Trophoblast cell (in vitro differentiated cells and primary cell): ENCODE measurements around the gene ARHGEF12.

Source experiments
- DNase-seq, 2 donors: peaks; one replicate each; pipeline ENCODE4 v3.0.0-alpha.2; 2016
- H2AFZ ChIP-seq: 2 replicates; pipeline ENCODE4 v1.6.1; 2013; ENCODE audit warnings: low read length, moderate library complexity, mild to moderate bottlenecking; ENCODE audit not compliant: insufficient read depth, poor library complexity
- H2AK5ac ChIP-seq: 2 replicates; pipeline ENCODE4 v1.6.1; 2013; ENCODE audit warnings: mild to moderate bottlenecking, low read length
- H2BK120ac ChIP-seq: 2 replicates; pipeline ENCODE4 v1.6.1; 2013; ENCODE audit warnings: low read length, mild to moderate bottlenecking, moderate library complexity; ENCODE audit not compliant: insufficient read depth, poor library complexity
- H2BK12ac ChIP-seq: 2 replicates; pipeline ENCODE4 v1.6.1; 2013; ENCODE audit warnings: mild to moderate bottlenecking, low read length, moderate library complexity
- H2BK5ac ChIP-seq: 2 replicates; pipeline ENCODE4 v1.6.1; 2013; ENCODE audit warnings: low read length, low read depth, moderate library complexity, mild to moderate bottlenecking; ENCODE audit not compliant: poor library complexity
- H3K14ac ChIP-seq: 2 replicates; pipeline ENCODE4 v1.6.1; 2013; ENCODE audit warnings: mild to moderate bottlenecking, low read length
- H3K18ac ChIP-seq: 2 replicates; pipeline ENCODE4 v1.6.1; 2013; ENCODE audit warnings: mild to moderate bottlenecking, low read length
- H3K23ac ChIP-seq: 2 replicates; pipeline ENCODE4 v1.6.1; 2013; ENCODE audit warnings: low read length
- H3K27ac ChIP-seq: 2 replicates; pipeline ENCODE4 v1.5.1; 2013; ENCODE audit warnings: low read depth, mild to moderate bottlenecking, inconsistent platforms, low read length, moderate library complexity
- H3K27me3 ChIP-seq: 2 replicates; pipeline ENCODE4 v1.6.1; 2013; ENCODE audit warnings: inconsistent platforms, mild to moderate bottlenecking, low read length, moderate library complexity; ENCODE audit not compliant: insufficient read depth
- H3K36me3 ChIP-seq, 2 experiments: 1 replicate in 1 of 2; 2 replicates in 1 of 2; pipeline ENCODE4 v1.6.1; 2013; ENCODE audit warnings: low read length in 2 of 2, mild to moderate bottlenecking in 2 of 2, moderate library complexity in 1 of 2; ENCODE audit not compliant: insufficient read depth in 2 of 2, control insufficient read depth in 1 of 2
- H3K4ac ChIP-seq: 2 replicates; pipeline ENCODE4 v1.6.1; 2013; ENCODE audit warnings: low read depth, mild to moderate bottlenecking, low read length, moderate library complexity
- H3K4me1 ChIP-seq, 2 experiments: 1 replicate in 1 of 2; 2 replicates in 1 of 2; pipeline ENCODE4 v1.6.1; 2013; ENCODE audit warnings: low read length in 2 of 2, mild to moderate bottlenecking in 2 of 2, moderate library complexity in 1 of 2; ENCODE audit not compliant: insufficient read depth in 2 of 2, control insufficient read depth in 1 of 2
- H3K4me2 ChIP-seq: 2 replicates; pipeline ENCODE4 v1.6.1; 2013; ENCODE audit warnings: inconsistent platforms, mild to moderate bottlenecking, low read length, moderate library complexity
- H3K4me3 ChIP-seq: 2 replicates; pipeline ENCODE4 v1.5.1; 2013; ENCODE audit warnings: mild to moderate bottlenecking, low read depth, low read length, inconsistent platforms
- H3K79me1 ChIP-seq: one replicate; pipeline ENCODE4 v1.6.1; 2013; ENCODE audit warnings: low read length
- H3K79me2 ChIP-seq: 2 replicates; pipeline ENCODE4 v1.6.1; 2013; ENCODE audit warnings: low read length, mild to moderate bottlenecking; ENCODE audit not compliant: control insufficient read depth, insufficient read depth, poor library complexity
- H3K9ac ChIP-seq: 2 replicates; pipeline ENCODE4 v1.6.1; 2013; ENCODE audit warnings: mild to moderate bottlenecking, low read length
- H3K9me3 ChIP-seq: 2 replicates; pipeline ENCODE4 v1.6.1; 2013; ENCODE audit warnings: low read depth, mild to moderate bottlenecking, control low read depth, inconsistent platforms, low read length; ENCODE audit not compliant: insufficient read depth
- H4K12ac ChIP-seq: 2 replicates; pipeline ENCODE4 v1.6.1; 2013; ENCODE audit warnings: low read depth, mild to moderate bottlenecking, low read length, moderate library complexity
- H4K8ac ChIP-seq: 2 replicates; pipeline ENCODE4 v1.6.1; 2013; ENCODE audit warnings: low read depth, mild to moderate bottlenecking, low read length, moderate library complexity
- H4K91ac ChIP-seq: one replicate; pipeline ENCODE4 v1.6.1; 2013; ENCODE audit warnings: low read depth, mild to moderate bottlenecking, low read length, moderate library complexity
- WGBS: extraction: QIAGEN DNeasy Blood & Tissue Kit; methylation state at CpG from one replicate; pipeline ENCODE4 v1.1.7; 2013; ENCODE audit warnings: missing lambda C conversion rate; ENCODE audit not compliant: insufficient read length, insufficient coverage; ENCODE audit errors: extremely low coverage; 5-methylcytosine and 5-hydroxymethylcytosine counted together

The ARHGEF12 gene

GRCh38 chr11:120376547-120377182, 40.5 kb downstream of the ARHGEF12 start:
- Histone ChIP-seq H2AK5ac (no peak overlapping the region), H3K27me3 (no peaks in the 10 kb centered on the region), H3K4me3 (no peak overlapping the region), H3K27ac (no peak overlapping the region), H3K36me3 (no peaks in the 10 kb centered on the region), H2BK120ac (no peak overlapping the region), H2BK5ac (no peak overlapping the region), H3K18ac (no peak overlapping the region), H3K79me2 (no peaks in the 10 kb centered on the region), H4K8ac (no peak overlapping the region), H3K4me2 (no peak overlapping the region), H3K9me3 (no peaks in the 10 kb centered on the region), H3K9ac (no peak overlapping the region), H3K14ac (no peak overlapping the region), H2BK12ac (no peak overlapping the region), H3K79me1 (no peaks in the 10 kb centered on the region), H4K91ac (no peak overlapping the region), H4K12ac (no peak overlapping the region), H2AFZ (no peak overlapping the region), H3K4ac (no peak overlapping the region), H3K23ac (no peak overlapping the region), H3K4me1 (no peaks in the 10 kb centered on the region)
- no peak for DNase-seq
- WGBS: no CpG with 5 or more reads among the region's 6 CpGs

GRCh38 chr11:120378474-120378873, 42.3 kb downstream of the ARHGEF12 start:
- no peak overlapping the region for H3K18ac ChIP-seq
- WGBS: no CpG with 5 or more reads among the region's 3 CpGs
- H2BK120ac ChIP-seq: no peak overlapping the region
- H2BK12ac ChIP-seq: no peak overlapping the region
- H3K23ac ChIP-seq: no peak overlapping the region
- no peaks in the 10 kb centered on the region for H3K36me3 ChIP-seq
- H3K79me2 ChIP-seq: no peaks in the 10 kb centered on the region
- peaks cover 0 to under 1% of the 10 kb centered on the region in 2 experiments for H3K4me1 ChIP-seq
- H3K14ac ChIP-seq: no peak overlapping the region
- DNase-seq: no peak
- H3K79me1 ChIP-seq: no peaks in the 10 kb centered on the region
- H3K27me3 ChIP-seq: no peaks in the 10 kb centered on the region
- H2BK5ac ChIP-seq: no peak overlapping the region
- no peak overlapping the region for H4K12ac ChIP-seq
- no peak overlapping the region for H2AK5ac ChIP-seq
- no peak overlapping the region for H3K27ac ChIP-seq
- no peak overlapping the region for H3K4me3 ChIP-seq
- peaks cover 1% of the 10 kb centered on the region for H3K9me3 ChIP-seq
- H4K91ac ChIP-seq: no peak overlapping the region
- no peak overlapping the region for H3K4me2 ChIP-seq
- no peak overlapping the region for H2AFZ ChIP-seq
- H4K8ac ChIP-seq: no peak overlapping the region
- H3K4ac ChIP-seq: no peak overlapping the region
- no peak overlapping the region for H3K9ac ChIP-seq

- Histone ChIP-seq H3K4ac (no peak overlapping the region), H2BK12ac (no peak overlapping the region), H3K4me1 (peaks cover 0 to 2% of the 10 kb centered on the region in 2 experiments), H2AK5ac (no peak overlapping the region), H4K91ac (no peak overlapping the region), H3K23ac (no peak overlapping the region), H2BK120ac (no peak overlapping the region), H3K9me3 (peaks cover 2% of the 10 kb centered on the region), H2BK5ac (no peak overlapping the region), H3K9ac (no peak overlapping the region), H3K36me3 (no peaks in the 10 kb centered on the region), H3K14ac (no peak overlapping the region), H3K18ac (no peak overlapping the region), H3K79me1 (no peaks in the 10 kb centered on the region), H4K8ac (no peak overlapping the region), H3K79me2 (no peaks in the 10 kb centered on the region), H3K27ac (no peak overlapping the region), H3K27me3 (no peaks in the 10 kb centered on the region), H3K4me2 (no peak overlapping the region), H3K4me3 (no peak overlapping the region), H2AFZ (no peak overlapping the region), H4K12ac (no peak overlapping the region)
- no CpG with 5 or more reads among the region's 7 CpGs for WGBS
- DNase-seq: peak in 1 of 2 donors; percentile 18
Observed at GRCh38 chr11:120381401-120381800, 45.2 kb downstream of the ARHGEF12 start.

GRCh38 chr11:120383518-120384155, 47.4 kb downstream of the ARHGEF12 start:
- Histone ChIP-seq H3K23ac (no peak overlapping the region), H3K27ac (no peak overlapping the region), H3K9ac (no peak overlapping the region), H3K4me1 (peaks cover 0 to 2% of the 10 kb centered on the region in 2 experiments), H3K9me3 (peaks cover 2% of the 10 kb centered on the region), H3K27me3 (no peaks in the 10 kb centered on the region), H3K14ac (no peak overlapping the region), H2AK5ac (no peak overlapping the region), H4K91ac (no peak overlapping the region), H2AFZ (no peak overlapping the region), H4K8ac (no peak overlapping the region), H2BK5ac (no peak overlapping the region), H3K4ac (no peak overlapping the region), H3K36me3 (no peaks in the 10 kb centered on the region), H3K18ac (peak overlapping the region; percentile 43), H2BK120ac (no peak overlapping the region), H3K4me2 (no peak overlapping the region), H3K4me3 (no peak overlapping the region), H3K79me2 (no peaks in the 10 kb centered on the region), H3K79me1 (no peaks in the 10 kb centered on the region), H2BK12ac (no peak overlapping the region), H4K12ac (no peak overlapping the region)
- no CpG with 5 or more reads among the region's 4 CpGs for WGBS
- DNase-seq: no peak
